H1 (cell line): Measurements from ENCODE around the gene PYGL. TPM values are rescaled to one million over a fixed set of nuclear protein-coding genes. Genes with fewer than 3 reads are reported as not detected.

Experiments
- CTCF ChIA-PET: fragments of 300-600 bp; sonication (Branson Sonifier 250); formaldehyde crosslinking; loops from one replicate; lab custom pipeline; 2021; ENCODE audit not compliant: partially characterized antibody; lab: Charles Lee
- POLR2A ChIA-PET: fragments of 300-600 bp; sonication (Branson Sonifier 250); formaldehyde crosslinking; loops from one replicate; lab custom pipeline; 2021; ENCODE audit warnings: inconsistent platforms; ENCODE audit not compliant: partially characterized antibody; lab: Charles Lee
- DNase-seq, 2 experiments: peaks; one replicate each; pipeline versions ENCODE4 v3.0.0 to v3.0.0-alpha.2; 2010 to 2022; ENCODE audit warnings: low spot score in 2 of 2, low read depth in 1 of 2, mixed read lengths in 1 of 2
- FAIRE-seq: peaks from 2 replicates; lab custom pipeline; 2011; peaks lifted over from hg19 to GRCh38; lab: Jason Lieb, UNC
- H2AFZ ChIP-seq: 2 replicates; pipeline ENCODE4 v1.8.1; 2012; ENCODE audit warnings: low read length, inconsistent platforms
- H2AK5ac ChIP-seq: 2 replicates; pipeline ENCODE4 v1.6.1; 2013; ENCODE audit warnings: low read depth, low read length
- H2BK120ac ChIP-seq: replicated peaks from 2 replicates; pipeline ENCODE3; 2013; ENCODE audit warnings: low read depth, low read length, inconsistent platforms
- H2BK12ac ChIP-seq: 2 replicates; pipeline ENCODE4 v1.6.1; 2013; ENCODE audit warnings: low read depth, low read length
- H2BK15ac ChIP-seq: 2 replicates; pipeline ENCODE4 v1.6.1; 2013; ENCODE audit warnings: low read length
- H2BK20ac ChIP-seq: 2 replicates; pipeline ENCODE4 v1.6.1; 2013; ENCODE audit warnings: low read length
- H2BK5ac ChIP-seq: 2 replicates; pipeline ENCODE4 v1.6.1; 2013; ENCODE audit warnings: low read depth, low read length
- H3K14ac ChIP-seq: 2 replicates; pipeline ENCODE4 v1.6.1; 2013; ENCODE audit warnings: inconsistent platforms; ENCODE audit not compliant: insufficient read length
- H3K18ac ChIP-seq: 2 replicates; pipeline ENCODE4 v1.6.1; 2013; ENCODE audit warnings: low read length; ENCODE audit errors: extremely low read depth
- H3K23ac ChIP-seq: 2 replicates; pipeline ENCODE4 v1.6.1; 2013; ENCODE audit warnings: inconsistent platforms; ENCODE audit not compliant: insufficient read length
- H3K23me2 ChIP-seq: 2 replicates; pipeline ENCODE4 v1.6.1; 2013; ENCODE audit warnings: low read depth, low read length
- H3K27ac ChIP-seq: 2 replicates; pipeline ENCODE4 v1.6.1; 2011; ENCODE audit warnings: low read depth, low read length, inconsistent platforms
- H3K27me3 ChIP-seq, 4 experiments: replicated peaks in 1 of 4; 1 replicate in 1 of 4; 2 replicates in 3 of 4; pipeline versions ENCODE4 v1.6.1 to v1.8.1; 2011 to 2013; ENCODE audit warnings: low read length in 3 of 4, mild to moderate bottlenecking in 3 of 4, inconsistent platforms in 2 of 4, mixed read lengths in 2 of 4, moderate library complexity in 1 of 4; ENCODE audit not compliant: control insufficient read depth in 3 of 4, insufficient read depth in 3 of 4; ENCODE audit errors: extremely low read depth in 1 of 4
- H3K36me3 ChIP-seq, 4 experiments: 2 replicates each; pipeline versions ENCODE4 v1.6.1 to v1.8.1; 2011 to 2013; ENCODE audit warnings: mild to moderate bottlenecking in 4 of 4, low read length in 3 of 4, moderate library complexity in 2 of 4, control low read depth in 1 of 4, inconsistent platforms in 1 of 4; ENCODE audit not compliant: insufficient read depth in 4 of 4, control insufficient read depth in 2 of 4
- H3K4ac ChIP-seq: replicated peaks from 2 replicates; pipeline ENCODE3; 2013; ENCODE audit warnings: low read length, low read depth, mixed read lengths, inconsistent platforms; ENCODE audit not compliant: insufficient read length
- H3K4me1 ChIP-seq, 4 experiments: replicated peaks in 1 of 4; 1 replicate in 1 of 4; 2 replicates in 3 of 4; pipeline versions ENCODE4 v1.6.1 to v1.8.1; 2011 to 2013; ENCODE audit warnings: low read length in 3 of 4, inconsistent platforms in 2 of 4, mixed read lengths in 1 of 4; ENCODE audit not compliant: insufficient read depth in 4 of 4, control insufficient read depth in 3 of 4
- H3K4me2 ChIP-seq, 2 experiments: 2 replicates each; pipeline versions ENCODE4 v1.6.1 to v1.8.1; 2011 to 2013; ENCODE audit warnings: low read depth in 2 of 2, low read length in 2 of 2, control low read depth in 1 of 2, inconsistent platforms in 1 of 2, mild to moderate bottlenecking in 1 of 2; ENCODE audit not compliant: insufficient read depth in 1 of 2
- H3K4me3 ChIP-seq, 4 experiments: fragments of 200-600, 300-600 bp in 1 of 4; sonication (generic), shearing (Covaris generic), sonication (Bioruptor Twin) in 1 of 4; 2 replicates each; pipeline versions ENCODE4 v1.5.1 to v1.8.1; 2011 to 2016; ENCODE audit warnings: low read length in 4 of 4, low read depth in 3 of 4, control low read depth in 2 of 4, inconsistent platforms in 2 of 4, mild to moderate bottlenecking in 2 of 4, mixed read lengths in 1 of 4, moderate library complexity in 1 of 4; ENCODE audit not compliant: insufficient read depth in 2 of 4; ENCODE audit errors: extremely low read depth in 1 of 4
- H3K56ac ChIP-seq: replicated peaks from 2 replicates; pipeline ENCODE3; 2013; ENCODE audit warnings: low read depth, mild to moderate bottlenecking, mixed read lengths, low read length, inconsistent platforms; ENCODE audit not compliant: insufficient read length
- H3K79me1 ChIP-seq: 2 replicates; pipeline ENCODE4 v1.6.1; 2013; ENCODE audit warnings: low read depth, low read length, control low read depth
- H3K79me2 ChIP-seq, 2 experiments: 2 replicates each; pipeline versions ENCODE4 v1.6.1 to v1.8.1; 2012 to 2013; ENCODE audit warnings: low read length in 2 of 2, mild to moderate bottlenecking in 2 of 2, inconsistent platforms in 1 of 2; ENCODE audit not compliant: insufficient read depth in 2 of 2, control insufficient read depth in 1 of 2
- H3K9ac ChIP-seq, 4 experiments: replicated peaks in 1 of 4; 1 replicate in 1 of 4; 2 replicates in 3 of 4; pipeline versions ENCODE4 v1.6.1 to v1.8.1; 2011 to 2013; ENCODE audit warnings: low read depth in 3 of 4, low read length in 3 of 4, control low read depth in 2 of 4, mild to moderate bottlenecking in 2 of 4, moderate library complexity in 2 of 4, inconsistent platforms in 1 of 4; ENCODE audit errors: extremely low read depth in 1 of 4
- H3K9me3 ChIP-seq, 2 experiments: 2 replicates each; pipeline versions ENCODE4 v1.6.1 to v1.8.1; 2012 to 2013; ENCODE audit warnings: mild to moderate bottlenecking in 2 of 2, moderate library complexity in 2 of 2, control low read depth in 1 of 2, inconsistent platforms in 1 of 2, low read depth in 1 of 2, low read length in 1 of 2, mixed read lengths in 1 of 2; ENCODE audit not compliant: insufficient read depth in 2 of 2
- H4K20me1 ChIP-seq, 2 experiments: replicated peaks in 1 of 2; 2 replicates each; pipeline versions ENCODE3 to v1.8.1; 2011 to 2013; ENCODE audit warnings: inconsistent platforms in 2 of 2, low read length in 2 of 2, mild to moderate bottlenecking in 1 of 2; ENCODE audit not compliant: insufficient read depth in 2 of 2, control insufficient read depth in 1 of 2
- H4K5ac ChIP-seq: 2 replicates; pipeline ENCODE4 v1.6.1; 2013; ENCODE audit warnings: low read length, low read depth, mixed read lengths, inconsistent platforms; ENCODE audit not compliant: insufficient read length
- H4K8ac ChIP-seq: 2 replicates; pipeline ENCODE4 v1.8.0; 2013; ENCODE audit warnings: mild to moderate bottlenecking, moderate library complexity, low read length, inconsistent platforms; ENCODE audit not compliant: insufficient read depth; ENCODE audit errors: extremely low read depth
- H4K91ac ChIP-seq: replicated peaks from 2 replicates; pipeline ENCODE3; 2013; ENCODE audit warnings: low read length, mixed read lengths, inconsistent platforms; ENCODE audit not compliant: insufficient read length
- EGR1 ChIP-seq: IDR thresholded peaks from 2 replicates; pipeline ENCODE4 v1.6.1; 2011; ENCODE audit warnings: low read depth, low read length, borderline replicate concordance
- JUND ChIP-seq: IDR thresholded peaks from 2 replicates; pipeline ENCODE4 v1.6.1; 2011; ENCODE audit warnings: mild to moderate bottlenecking, improper control_type of control experiment, low read length
- KDM5A ChIP-seq: fragments of 200-600 bp; IDR thresholded peaks from 2 replicates; pipeline ENCODE4 v1.7.1; 2012; ENCODE audit warnings: mild to moderate bottlenecking, low read length, inconsistent platforms, mixed read lengths
- RBBP5 ChIP-seq: IDR thresholded peaks from 2 replicates; pipeline ENCODE4 v1.7.1; 2012; ENCODE audit warnings: low read depth, mild to moderate bottlenecking, inconsistent platforms, low read length, moderate library complexity, borderline replicate concordance
- SRF ChIP-seq: IDR thresholded peaks from 2 replicates; pipeline ENCODE4 v1.6.1; 2011; ENCODE audit warnings: mild to moderate bottlenecking, low read depth, low read length, moderate library complexity
- TEAD4 ChIP-seq: IDR thresholded peaks from 2 replicates; pipeline ENCODE4 v1.6.1; 2012; ENCODE audit warnings: low read depth, low read length, inconsistent platforms, mixed read lengths
- WGBS, 2 experiments: shearing (Covaris generic) in 1 of 2; methylation state at CpG; one replicate each; pipeline versions ENCODE4 v1.1.6 to v1.1.7; 2013 to 2015; ENCODE audit warnings: low lambda C conversion rate in 2 of 2, mixed read lengths in 2 of 2, inconsistent platforms in 1 of 2, low coverage in 1 of 2, missing lambda C conversion rate in 1 of 2; ENCODE audit not compliant: insufficient replicate concordance in 2 of 2, insufficient coverage in 1 of 2, insufficient read length in 1 of 2; ENCODE audit errors: extremely low coverage in 1 of 2, missing lambda C conversion rate in 1 of 2; 5-methylcytosine and 5-hydroxymethylcytosine counted together
- polyA plus RNA-seq, 7 experiments: library from polyadenylated mRNA; depleted of rRNA in 3 of 7; stranded (reverse) in 5 of 7; unstranded in 2 of 7; fragments of >200 nt in 5 of 7; fragments of 200-250 nt in 2 of 7; gene quantifications; 1 replicate in 5 of 7; 2 replicates in 1 of 7; 4 replicates in 1 of 7; pipeline versions ENCODE4 v1.2.1 to v1.2.3, GENCODE V29; 2011 to 2013; ENCODE audit warnings: missing spikeins in 2 of 7, mixed read lengths in 2 of 7
- total RNA-seq: library from RNA; stranded (reverse); fragmentation: NEBNext Ultra II Directional; extraction: Animal tissue kit (Norgen Biotek cat#: 25700); gene quantifications from 2 replicates; pipeline ENCODE4 v1.2.1, GENCODE V29; 2021

The PYGL gene
- total and polyA plus RNA-seq, 2 of the 8 experiments (the other 6 are each of a cell fraction or from before 2014, with no cell fraction given), result 26.1 to 50.5 TPM

- Histone ChIP-seq H3K4ac (no peak overlapping the region), H3K27ac (no peak overlapping the region), H3K4me2 (no peak overlapping the region), H4K20me1 (no peaks in the 10 kb centered on the region), H2BK12ac (no peak overlapping the region), H2BK120ac (no peak overlapping the region), H3K4me3 (no peak overlapping the region), H3K56ac (no peak overlapping the region), H4K91ac (no peak overlapping the region), H3K9me3 (no peaks in the 10 kb centered on the region), H2BK20ac (no peak overlapping the region), H3K4me1 (no peaks in the 10 kb centered on the region), H4K5ac (no peak overlapping the region), H4K8ac (no peak overlapping the region), H3K27me3 (no peaks in the 10 kb centered on the region), H2AFZ (no peak overlapping the region), H2BK15ac (no peak overlapping the region), H3K79me1 (peaks cover 2% of the 10 kb centered on the region; the same call in 1 of the 2 replicates), H3K23ac (no peak overlapping the region), H2BK5ac (no peak overlapping the region), H3K79me2 (no peaks in the 10 kb centered on the region), H3K23me2 (no peaks in the 10 kb centered on the region), H3K36me3 (peaks cover 0 to 4% (median 0%) of the 10 kb centered on the region in 4 experiments; a peak in 2 of 8 replicates), H3K18ac (no peak overlapping the region), H3K14ac (no peak overlapping the region), H3K9ac (no peak overlapping the region), H2AK5ac (no peak overlapping the region)
- DNase-seq (no peak), FAIRE-seq (no peak)
- ChIA-PET POLR2A (no interaction called here), CTCF (interaction anchor here (0.8 to 1.8 kb wide), 3 partner anchors 9 to 22 kb away, joined by 3 to 6 read pairs (median 3); no protein-coding TSS in a partner anchor)
- WGBS, 2 experiments, result 90% methylated on average over 4 of the region's 4 CpGs; no CpG with 5 or more reads in 1 of the 2 experiments
- TF ChIP-seq SRF (no peak), KDM5A (no peak), RBBP5 (no peak), JUND (no peak), TEAD4 (no peak), EGR1 (no peak)
These were observed 6.5 kb downstream of the PYGL start for GRCh38 chr14:50937800-50938199.
